BE2C (cell line): ENCODE measurements around the gene ZNF177. TPM values are rescaled to one million over a fixed set of nuclear protein-coding genes. Genes with fewer than 3 reads are reported as not detected.
A peak's percentile ranks its signal among the peaks of the same experiment; 100 is the strongest.
"Not testable (repeated sequence)": the region's sequence is repeated elsewhere in the genome, so short reads cannot be mapped to it uniquely, and the experiment has no call there.

Experiments
- DNase-seq: peaks from one replicate; pipeline ENCODE4 v3.0.0-alpha.2; 2020
- H3K27me3 ChIP-seq: fragments of 250-450 bp; sonication (Bioruptor Pico); 2 replicates; pipeline ENCODE4 v1.5.1; 2020; ENCODE audit warnings: mild to moderate bottlenecking
- H3K36me3 ChIP-seq: fragments of 250-450 bp; sonication (Bioruptor Pico); 2 replicates; pipeline ENCODE4 v1.5.1; 2020; ENCODE audit warnings: mild to moderate bottlenecking
- H3K4me1 ChIP-seq: fragments of 250-450 bp; sonication (Bioruptor Pico); 2 replicates; pipeline ENCODE4 v1.5.1; 2020
- H3K4me3 ChIP-seq: 2 replicates; pipeline ENCODE4 v1.5.1; 2011; ENCODE audit warnings: low read depth, low read length
- H3K9me3 ChIP-seq: fragments of 250-450 bp; sonication (Bioruptor Pico); 2 replicates; pipeline ENCODE4 v1.5.1; 2020
- CTCF ChIP-seq: IDR thresholded peaks from 2 replicates; pipeline ENCODE4 v1.5.1; 2012; ENCODE audit warnings: mild to moderate bottlenecking, low read depth, low read length
- polyA plus RNA-seq: library from polyadenylated mRNA; unstranded; fragments of >200 nt; gene quantifications from one replicate; pipeline ENCODE4 v1.2.1, GENCODE V29; 2012; ENCODE audit warnings: low read depth, missing spikeins; ENCODE audit not compliant: insufficient read length, insufficient read depth

The ZNF177 gene
- polyA plus RNA-seq, result 8.5 TPM

GRCh38 chr19:9362905-9363304, at the start of gene ZNF177:
TSS of gene ZNF177 (plus strand) at chr19:9363013. CDS start at chr19:9378312, 15,299 bp downstream.
- peak; percentile 73 for DNase-seq
- Histone ChIP-seq H3K9me3 (no peaks in the 10 kb centered on the region), H3K4me3 (peak within 1 kb of the TSS; percentile 74), H3K4me1 (no peaks in the 10 kb centered on the region), H3K36me3 (no peaks in the 10 kb centered on the region), H3K27me3 (no peaks in the 10 kb centered on the region)
- no peak for TF ChIP-seq CTCF

GRCh38 chr19:9313756-9314155, 49.1 kb upstream of the ZNF177 start:
- H3K27me3 ChIP-seq, result no peaks in the 10 kb centered on the region
- TF ChIP-seq CTCF, result no peak
- DNase-seq, result no peak
- H3K4me3 ChIP-seq, result no peak overlapping the region
- no peaks in the 10 kb centered on the region for H3K9me3 ChIP-seq
- no peaks in the 10 kb centered on the region for H3K4me1 ChIP-seq
- H3K36me3 ChIP-seq, result no peaks in the 10 kb centered on the region

GRCh38 chr19:9321338-9321737, 41.5 kb upstream of the ZNF177 start:
- Histone ChIP-seq H3K36me3 (0 out of 2 replicates have a peak, but pooled peaks cover 2% of the 10 kb centered on the region), H3K4me3 (no peak overlapping the region), H3K9me3 (peaks cover 6% of the 10 kb centered on the region), H3K4me1 (no peaks in the 10 kb centered on the region; the same call in 1 of the 2 replicates), H3K27me3 (no peaks in the 10 kb centered on the region)
- TF ChIP-seq CTCF, result no peak
- DNase-seq, result peak; percentile 4

GRCh38 chr19:9321756-9322155, 41.1 kb upstream of the ZNF177 start:
- not testable (repeated sequence) for H3K36me3 ChIP-seq, H3K4me3 ChIP-seq, H3K9me3 ChIP-seq, H3K27me3 ChIP-seq, DNase-seq, H3K4me1 ChIP-seq

GRCh38 chr19:9322201-9322600, 40.6 kb upstream of the ZNF177 start:
- not testable (repeated sequence) for DNase-seq, H3K9me3 ChIP-seq, H3K27me3 ChIP-seq, H3K36me3 ChIP-seq, H3K4me3 ChIP-seq, H3K4me1 ChIP-seq

- no peak for TF ChIP-seq CTCF
- Histone ChIP-seq H3K9me3 (peaks cover 6% of the 10 kb centered on the region), H3K27me3 (no peaks in the 10 kb centered on the region), H3K36me3 (peaks cover 7% of the 10 kb centered on the region; the same call in 1 of the 2 replicates), H3K4me1 (no peaks in the 10 kb centered on the region; the same call in 1 of the 2 replicates), H3K4me3 (peak overlapping the region; percentile 82)
- peak; percentile 76 for DNase-seq
Measured at GRCh38 chr19:9323557-9323918, 39.3 kb upstream of the ZNF177 start.

GRCh38 chr19:9323919-9324583, 38.8 kb upstream of the ZNF177 start, which contains the start of gene ZNF559:
TSS of gene ZNF559 (plus strand) at chr19:9324179. CDS start at chr19:9338550, 14,371 bp downstream.
- Histone ChIP-seq H3K4me1 (no peaks in the 10 kb centered on the region; the same call in 1 of the 2 replicates), H3K9me3 (peaks cover 6% of the 10 kb centered on the region)

More at GRCh38 chr19:9323919-9324583, 38.8 kb upstream of the ZNF177 start, which contains the start of gene ZNF559:
- Histone ChIP-seq H3K27me3 (no peaks in the 10 kb centered on the region), H3K4me3 (peak within 1 kb of the TSS; percentile 82), H3K36me3 (peaks cover 8% of the 10 kb centered on the region; the same call in 1 of the 2 replicates)
- peak; percentile 56 for TF ChIP-seq CTCF
- DNase-seq, result peak; percentile 95
